ENCODE data around the gene CYP2U1. TPM values are rescaled to one million over a fixed set of nuclear protein-coding genes. Genes with fewer than 3 reads are reported as not detected.

CYP2U1 gene
- polyA plus RNA-seq, 1 of the 3 experiments (the other 2 are of a cell fraction), result 2.0 TPM

- ChIA-PET POLR2A (no interaction called here), CTCF (no interaction called here)
- Histone ChIP-seq H3K27me3 (ENCODE audit: insufficient read depth) (no peaks in the 10 kb centered on the region; the same call in 1 of the 2 replicates), H4K20me1 (ENCODE audit: insufficient read depth) (no peaks in the 10 kb centered on the region), H3K27ac (ENCODE audit: low read depth in 2 of 2, low read length in 1 of 2) (no peak overlapping the region), H3K4me2 (no peak overlapping the region), H3K9me3 (no peaks in the 10 kb centered on the region), H3K79me2 (ENCODE audit: insufficient read depth) (no peaks in the 10 kb centered on the region), H2AFZ (ENCODE audit: low read depth) (no peak overlapping the region), H3K4me3 (ENCODE audit: low read depth in 2 of 2, low read length in 1 of 2) (no peak overlapping the region), H3K4me1 (ENCODE audit: control insufficient read depth in 1 of 2, insufficient read depth in 2 of 2, low read depth in 1 of 2, low read length in 1 of 2) (no peaks in the 10 kb centered on the region), H3K36me3 (replicated peaks in 1 of 2; ENCODE audit: control insufficient read depth in 1 of 2, insufficient read depth in 2 of 2, low read length in 1 of 2) (no peaks in the 10 kb centered on the region), H3K9me2 (no peaks in the 10 kb centered on the region), H3K9ac (no peak overlapping the region), H3F3A (replicated peaks; ENCODE audit: insufficient read depth) (no peaks in the 10 kb centered on the region)
- no peak for DNase-seq
- WGBS (ENCODE audit: low lambda C conversion rate), result 2% methylated on average over 3 of the region's 3 CpGs
- TF ChIP-seq FOXJ3 (CRISPR knock-in tag; IDR thresholded peaks at IDR 0.05) (no peak), USF1 (IDR thresholded peaks at IDR 0.05; ENCODE audit: borderline replicate concordance, low read depth) (no peak), CTCF (IDR thresholded peaks at IDR 0.05) (no peak), RCOR1 (IDR thresholded peaks at IDR 0.05; ENCODE audit: low read length) (no peak)
These were observed 43.2 kb downstream of the CYP2U1 start for GRCh38 chr4:107974523-107974922.

- no peak overlapping the region for H2AFZ ChIP-seq (ENCODE audit: low read depth)
- TF ChIP-seq NRF1 (IDR thresholded peaks at IDR 0.05; ENCODE audit: low read depth, low read length) (no peak), RFX5 (IDR thresholded peaks at IDR 0.05; ENCODE audit: low read length) (no peak), REST (IDR thresholded peaks at IDR 0.05; ENCODE audit: low read depth, low read length) (no peak), NFIC (IDR thresholded peaks at IDR 0.05; ENCODE audit: borderline replicate concordance) (no peak), MXI1 (IDR thresholded peaks at IDR 0.05; ENCODE audit: low read depth, low read length) (no peak), IRF3 (IDR thresholded peaks at IDR 0.05; ENCODE audit: low read depth, low read length) (no peak)
- no peak overlapping the region for H3K4me2 ChIP-seq
- H3K4me3 ChIP-seq (ENCODE audit: low read depth in 2 of 2, low read length in 1 of 2), result no peak overlapping the region
- no peak overlapping the region for H3K9ac ChIP-seq
- ChIA-PET POLR2A (no interaction called here), CTCF (interaction anchor here (1.0 kb wide), 1 partner anchor 42 kb away, joined by 4 read pairs; no protein-coding TSS in a partner anchor)
- H3K27ac ChIP-seq (ENCODE audit: low read depth in 2 of 2, low read length in 1 of 2), result no peak overlapping the region
- H3K27me3 ChIP-seq (ENCODE audit: insufficient read depth), result no peaks in the 10 kb centered on the region; the same call in 1 of the 2 replicates
- no peaks in the 10 kb centered on the region for H3K9me2 ChIP-seq
- H3K36me3 ChIP-seq (replicated peaks in 1 of 2; ENCODE audit: control insufficient read depth in 1 of 2, insufficient read depth in 2 of 2, low read length in 1 of 2), result no peaks in the 10 kb centered on the region
- 46% methylated on average over 4 of the region's 4 CpGs for WGBS (ENCODE audit: low lambda C conversion rate)
- no peaks in the 10 kb centered on the region for H3F3A ChIP-seq (replicated peaks; ENCODE audit: insufficient read depth)
- no peak for DNase-seq
- no peaks in the 10 kb centered on the region for H3K79me2 ChIP-seq (ENCODE audit: insufficient read depth)
- no peaks in the 10 kb centered on the region for H3K4me1 ChIP-seq (ENCODE audit: control insufficient read depth in 1 of 2, insufficient read depth in 2 of 2, low read depth in 1 of 2, low read length in 1 of 2)
- H4K20me1 ChIP-seq (ENCODE audit: insufficient read depth), result no peaks in the 10 kb centered on the region
- no peaks in the 10 kb centered on the region for H3K9me3 ChIP-seq
These were observed 46.1 kb downstream of the CYP2U1 start for GRCh38 chr4:107977482-107977881.
